Osteocyte (in vitro differentiated cells): ENCODE measurements around the gene PPL. TPM values are rescaled to one million over a fixed set of nuclear protein-coding genes. Genes with fewer than 3 reads are reported as not detected.

Source experiments
- DNase-seq: peaks from one replicate; pipeline ENCODE4 v3.0.0; 2021; ENCODE audit warnings: mixed read lengths; ENCODE audit not compliant: unreplicated experiment; ENCODE audit errors: extremely low spot score
- H3K27ac Mint-ChIP-seq: one replicate; pipeline ENCODE4 v1.8.0; 2021; ENCODE audit warnings: mild to moderate bottlenecking, mixed read lengths; ENCODE audit not compliant: unreplicated experiment
- H3K27me3 Mint-ChIP-seq: one replicate; pipeline ENCODE4 v1.8.0; 2021; ENCODE audit warnings: mixed read lengths; ENCODE audit not compliant: unreplicated experiment
- H3K36me3 Mint-ChIP-seq: one replicate; pipeline ENCODE4 v1.8.0; 2021; ENCODE audit warnings: mixed read lengths; ENCODE audit not compliant: unreplicated experiment
- H3K4me1 Mint-ChIP-seq: one replicate; pipeline ENCODE4 v1.8.0; 2021; ENCODE audit warnings: mixed read lengths; ENCODE audit not compliant: unreplicated experiment
- H3K4me3 Mint-ChIP-seq: one replicate; pipeline ENCODE4 v1.8.0; 2021; ENCODE audit warnings: mild to moderate bottlenecking, moderate library complexity, mixed read lengths; ENCODE audit not compliant: unreplicated experiment
- H3K9me3 Mint-ChIP-seq: one replicate; pipeline ENCODE4 v1.8.0; 2021; ENCODE audit warnings: mixed read lengths; ENCODE audit not compliant: unreplicated experiment
- CTCF ChIP-seq: fragments of 200-600 bp; sonication (generic); IDR thresholded peaks from 2 replicates; pipeline ENCODE4 v1.5.0; 2021; ENCODE audit warnings: antibody characterized with exemption, mild to moderate bottlenecking, moderate library complexity
- total RNA-seq: library from RNA; stranded (reverse); gene quantifications from 2 replicates; pipeline ENCODE4 v1.2.1, GENCODE V29; 2021

PPL gene
- total RNA-seq, 1 donor from 2014 or later, result 10.3 TPM

- no peak overlapping the region for H3K4me3 Mint-ChIP-seq
- no peak for DNase-seq
- TF ChIP-seq CTCF, result no peak
- no peak overlapping the region for H3K27ac Mint-ChIP-seq
- no peaks in the 10 kb centered on the region for H3K36me3 Mint-ChIP-seq
- peaks cover 36% of the 10 kb centered on the region for H3K4me1 Mint-ChIP-seq
- H3K27me3 Mint-ChIP-seq, result no peaks in the 10 kb centered on the region
- H3K9me3 Mint-ChIP-seq, result no peaks in the 10 kb centered on the region
These were observed 12.2 kb upstream of the PPL start for GRCh38 chr16:4948903-4949766.

DNA sequence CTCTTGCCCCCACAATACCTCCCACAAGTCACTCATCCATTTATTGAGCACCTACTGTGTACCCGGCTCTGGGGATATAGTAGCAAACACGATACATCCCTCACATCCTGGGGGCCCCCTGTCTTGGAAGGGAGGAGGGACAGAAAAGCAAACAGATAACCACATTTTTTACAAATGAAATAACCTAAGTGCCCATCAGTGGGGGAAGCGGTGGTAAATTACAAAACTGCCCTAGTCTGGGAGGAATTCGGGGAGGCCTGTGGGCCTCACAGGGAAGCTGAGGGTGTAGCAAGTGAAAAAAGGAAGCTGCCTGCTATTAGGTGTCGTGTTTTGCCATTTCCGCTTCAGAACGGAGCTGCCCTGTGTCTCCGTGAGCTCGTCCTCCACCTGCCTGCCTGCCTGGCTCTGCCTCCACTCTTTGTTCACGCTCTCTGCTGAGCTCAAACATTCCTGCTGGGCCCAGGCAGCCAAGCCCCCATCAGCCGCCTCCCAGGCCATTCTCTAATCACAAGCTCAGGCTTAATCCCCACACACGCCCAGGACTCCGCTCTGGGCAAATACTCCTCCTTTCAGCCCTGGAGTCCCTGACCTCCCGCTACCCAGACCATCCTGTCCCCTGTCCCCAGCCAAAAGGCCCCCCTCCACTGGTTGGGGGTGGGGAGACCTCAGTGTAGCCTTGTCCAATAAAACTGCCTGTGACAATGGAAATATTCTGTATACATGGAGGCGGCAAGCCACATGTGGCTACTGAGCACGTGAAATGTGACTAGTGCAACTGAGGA, 11.0 kb upstream of the PPL start:
- H3K4me3 Mint-ChIP-seq, result no peak overlapping the region
- H3K36me3 Mint-ChIP-seq, result no peaks in the 10 kb centered on the region
- DNase-seq, result no peak
- H3K4me1 Mint-ChIP-seq, result peaks cover 48% of the 10 kb centered on the region
- peak overlapping the region; percentile 74 for H3K27ac Mint-ChIP-seq
- H3K9me3 Mint-ChIP-seq, result no peaks in the 10 kb centered on the region
- no peaks in the 10 kb centered on the region for H3K27me3 Mint-ChIP-seq
- no peak for TF ChIP-seq CTCF

- H3K27me3 Mint-ChIP-seq, result no peaks in the 10 kb centered on the region
- no peak for TF ChIP-seq CTCF
- H3K4me1 Mint-ChIP-seq, result peaks cover 55% of the 10 kb centered on the region
- H3K9me3 Mint-ChIP-seq, result no peaks in the 10 kb centered on the region
- H3K4me3 Mint-ChIP-seq, result no peak overlapping the region
- peak overlapping the region; percentile 74 for H3K27ac Mint-ChIP-seq
- no peak for DNase-seq
- H3K36me3 Mint-ChIP-seq, result no peaks in the 10 kb centered on the region
These were observed 10.0 kb upstream of the PPL start for GRCh38 chr16:4946917-4947316.

DNA sequence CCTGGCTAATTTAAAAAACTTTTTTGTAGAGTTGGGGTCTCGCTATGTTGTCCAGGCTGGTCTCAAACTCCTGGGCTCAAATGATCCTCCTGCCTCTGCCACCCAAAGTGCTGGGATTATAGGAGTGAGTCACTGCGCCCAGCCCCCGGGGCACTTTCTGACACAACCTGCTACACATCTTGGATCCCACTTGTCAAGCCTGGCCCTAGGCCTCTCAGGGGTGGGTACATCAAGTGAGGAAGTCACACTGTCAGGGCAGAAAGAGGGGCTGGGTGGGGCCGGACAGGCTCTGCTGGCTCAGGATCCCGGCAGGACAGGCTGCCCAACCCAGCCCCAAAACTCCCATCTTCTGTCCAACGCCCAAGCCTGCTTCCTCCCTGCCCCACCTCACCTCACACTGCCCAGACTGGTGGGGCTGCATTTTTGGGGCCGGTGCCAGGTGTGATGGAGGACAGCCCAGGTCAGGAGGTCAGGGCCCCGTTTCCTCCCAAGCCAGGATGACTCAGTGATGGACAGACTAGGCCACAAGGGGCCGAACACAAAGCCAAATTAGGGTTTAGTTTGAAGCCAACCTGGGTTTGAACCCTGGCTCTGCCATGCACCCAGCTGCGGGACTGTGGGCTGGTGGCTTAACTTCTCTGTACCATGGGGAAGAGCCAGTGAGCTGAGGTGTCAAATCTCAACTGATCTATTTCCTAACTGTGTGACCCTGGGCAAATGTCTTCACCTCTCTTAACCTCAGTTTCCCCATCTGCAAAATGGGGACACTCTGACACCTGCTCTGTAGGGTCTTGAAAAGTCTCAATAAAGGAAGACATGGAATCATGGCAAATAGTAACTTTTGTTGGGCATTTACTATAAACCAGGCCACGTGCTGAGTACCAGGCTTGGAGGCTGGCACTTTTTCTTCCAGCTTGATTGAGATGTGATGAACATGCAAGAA, 8.9 kb upstream of the PPL start:
- DNase-seq, result no peak
- TF ChIP-seq CTCF, result no peak
- no peak overlapping the region for H3K4me3 Mint-ChIP-seq
- peak overlapping the region; percentile 99 for H3K27ac Mint-ChIP-seq
- no peaks in the 10 kb centered on the region for H3K36me3 Mint-ChIP-seq
- H3K27me3 Mint-ChIP-seq, result no peaks in the 10 kb centered on the region
- peaks cover 61% of the 10 kb centered on the region for H3K4me1 Mint-ChIP-seq
- H3K9me3 Mint-ChIP-seq, result no peaks in the 10 kb centered on the region
